Colonic mucosa (tissue), 4 donors: Measurements from ENCODE around the gene BSDC1. TPM values are rescaled to one million over a fixed set of nuclear protein-coding genes. Genes with fewer than 3 reads are reported as not detected.

Source experiments
- DNase-seq: peaks from one replicate; pipeline ENCODE4 v3.0.0-alpha.2; 2020
- H3K27ac ChIP-seq: fragments of 200-600 bp; one replicate; pipeline ENCODE4 v1.8.0; 2021
- H3K27me3 ChIP-seq: fragments of 200-600 bp; one replicate; pipeline ENCODE4 v1.8.0; 2021
- H3K36me3 ChIP-seq: fragments of 200-600 bp; one replicate; pipeline ENCODE4 v1.8.0; 2021
- H3K4me1 ChIP-seq: fragments of 200-600 bp; one replicate; pipeline ENCODE4 v1.8.0; 2021; ENCODE audit warnings: mild to moderate bottlenecking
- H3K4me3 ChIP-seq: fragments of 200-600 bp; one replicate; pipeline ENCODE4 v1.8.0; 2021
- H3K9ac ChIP-seq, 2 donors: one replicate each; pipeline ENCODE4 v1.7.0; 2013; ENCODE audit warnings: control low read depth in 2 of 2, low read depth in 2 of 2, low read length in 2 of 2
- H3K9me3 ChIP-seq: fragments of 200-600 bp; one replicate; pipeline ENCODE4 v1.8.0; 2021
- CTCF ChIP-seq: fragments of 200-600 bp; IDR thresholded peaks from one replicate; pipeline ENCODE4 v1.8.0; 2022; ENCODE audit warnings: antibody characterized with exemption, mild to moderate bottlenecking
- intact Hi-C: fragments of 100-400 bp; cut with DNase I; formaldehyde crosslinking; loops from one replicate; pipeline ENCODE4 v1.14.1; 2022
- total RNA-seq, 2 donors: library from RNA; stranded (reverse); fragmentation: NEBNext Ultra II Directional in 1 of 2; extraction: Animal tissue kit (Norgen Biotek cat#: 25700) in 1 of 2; gene quantifications; one replicate each; pipeline ENCODE4 v1.2.1, GENCODE V29; 2021
- donor health status: healthy.
- donor health status: DM: no; HTN: no; CAD: no.
- donor health status: DM: no; HTN: no; CAD: no.

Gene BSDC1
- total RNA-seq, 2 donors from 2014 or later: 65.7 to 76.8 TPM

GRCh38 chr1:32376199-32376598 is 18.0 kb downstream of the BSDC1 start:
- Histone ChIP-seq H3K4me1 (no peaks in the 10 kb centered on the region), H3K4me3 (no peak overlapping the region), H3K27ac (no peak overlapping the region), H3K36me3 (peaks cover 14% of the 10 kb centered on the region), H3K9ac (no peak overlapping the region), H3K27me3 (no peaks in the 10 kb centered on the region), H3K9me3 (no peaks in the 10 kb centered on the region)
- intact Hi-C loops: no loop called here
- no peak for TF ChIP-seq CTCF
- no peak for DNase-seq

GRCh38 chr1:32373996-32374592 is 20.1 kb downstream of the BSDC1 start:
- peaks cover 10% of the 10 kb centered on the region for H3K36me3 ChIP-seq
- intact Hi-C loops: no loop called here
- DNase-seq: no peak
- TF ChIP-seq CTCF: no peak
- no peaks in the 10 kb centered on the region for H3K4me1 ChIP-seq
- H3K4me3 ChIP-seq: no peak overlapping the region
- H3K27me3 ChIP-seq: no peaks in the 10 kb centered on the region
- no peaks in the 10 kb centered on the region for H3K9me3 ChIP-seq
- H3K9ac ChIP-seq: no peak overlapping the region
- H3K27ac ChIP-seq: no peak overlapping the region

- Histone ChIP-seq H3K9ac (no peak overlapping the region), H3K36me3 (peaks cover 23% of the 10 kb centered on the region), H3K27ac (no peak overlapping the region), H3K4me1 (no peaks in the 10 kb centered on the region), H3K27me3 (no peaks in the 10 kb centered on the region), H3K9me3 (no peaks in the 10 kb centered on the region), H3K4me3 (no peak overlapping the region)
- TF ChIP-seq CTCF: no peak
- intact Hi-C loops: no loop called here
- DNase-seq: no peak
Measured at GRCh38 chr1:32372149-32372756, 22.0 kb downstream of the BSDC1 start.

- no peaks in the 10 kb centered on the region for H3K4me1 ChIP-seq
- intact Hi-C loops: no loop called here
- H3K36me3 ChIP-seq: peaks cover 22% of the 10 kb centered on the region
- TF ChIP-seq CTCF: no peak
- no peak for DNase-seq
- H3K9me3 ChIP-seq: no peaks in the 10 kb centered on the region
- no peaks in the 10 kb centered on the region for H3K27me3 ChIP-seq
- H3K9ac ChIP-seq: no peak overlapping the region
- no peak overlapping the region for H3K27ac ChIP-seq
- no peak overlapping the region for H3K4me3 ChIP-seq
Measured at GRCh38 chr1:32367912-32368635, 26.2 kb downstream of the BSDC1 start.

GRCh38 chr1:32365445-32365844 is 28.8 kb downstream of the BSDC1 start:
- intact Hi-C loops: no loop called here
- H3K36me3 ChIP-seq: peaks cover 22% of the 10 kb centered on the region

More at GRCh38 chr1:32365445-32365844, 28.8 kb downstream of the BSDC1 start:
- Histone ChIP-seq H3K27me3 (no peaks in the 10 kb centered on the region), H3K9me3 (no peaks in the 10 kb centered on the region), H3K27ac (no peak overlapping the region), H3K9ac (no peak overlapping the region), H3K4me1 (peaks cover 4% of the 10 kb centered on the region), H3K4me3 (no peak overlapping the region)
- no peak for DNase-seq
- no peak for TF ChIP-seq CTCF
